Measurements from ENCODE around the gene NUP62. TPM values are rescaled to one million over a fixed set of nuclear protein-coding genes. Genes with fewer than 3 reads are reported as not detected.
"Not testable (repeated sequence)": the region's sequence is repeated elsewhere in the genome, so short reads cannot be mapped to it uniquely, and the experiment has no call there.

The NUP62 gene, protein sequence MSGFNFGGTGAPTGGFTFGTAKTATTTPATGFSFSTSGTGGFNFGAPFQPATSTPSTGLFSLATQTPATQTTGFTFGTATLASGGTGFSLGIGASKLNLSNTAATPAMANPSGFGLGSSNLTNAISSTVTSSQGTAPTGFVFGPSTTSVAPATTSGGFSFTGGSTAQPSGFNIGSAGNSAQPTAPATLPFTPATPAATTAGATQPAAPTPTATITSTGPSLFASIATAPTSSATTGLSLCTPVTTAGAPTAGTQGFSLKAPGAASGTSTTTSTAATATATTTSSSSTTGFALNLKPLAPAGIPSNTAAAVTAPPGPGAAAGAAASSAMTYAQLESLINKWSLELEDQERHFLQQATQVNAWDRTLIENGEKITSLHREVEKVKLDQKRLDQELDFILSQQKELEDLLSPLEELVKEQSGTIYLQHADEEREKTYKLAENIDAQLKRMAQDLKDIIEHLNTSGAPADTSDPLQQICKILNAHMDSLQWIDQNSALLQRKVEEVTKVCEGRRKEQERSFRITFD
- 10 to 100 TPM; 31.5 to 37.1 TPM for total RNA-seq
- long read RNA-seq, transcript NUP62-201 (3 exons, 2,870 nt) = major isoform, 9 of 45 reads
- long read RNA-seq, transcript NUP62-202 (2 exons, 3,479 nt) = minor isoform, 7 of 45 reads
- long read RNA-seq, partial matches to known transcripts = 0 of 45 reads
- long read RNA-seq, other reads (novel, unspliced or antisense) = 23 of 45 reads

DNA sequence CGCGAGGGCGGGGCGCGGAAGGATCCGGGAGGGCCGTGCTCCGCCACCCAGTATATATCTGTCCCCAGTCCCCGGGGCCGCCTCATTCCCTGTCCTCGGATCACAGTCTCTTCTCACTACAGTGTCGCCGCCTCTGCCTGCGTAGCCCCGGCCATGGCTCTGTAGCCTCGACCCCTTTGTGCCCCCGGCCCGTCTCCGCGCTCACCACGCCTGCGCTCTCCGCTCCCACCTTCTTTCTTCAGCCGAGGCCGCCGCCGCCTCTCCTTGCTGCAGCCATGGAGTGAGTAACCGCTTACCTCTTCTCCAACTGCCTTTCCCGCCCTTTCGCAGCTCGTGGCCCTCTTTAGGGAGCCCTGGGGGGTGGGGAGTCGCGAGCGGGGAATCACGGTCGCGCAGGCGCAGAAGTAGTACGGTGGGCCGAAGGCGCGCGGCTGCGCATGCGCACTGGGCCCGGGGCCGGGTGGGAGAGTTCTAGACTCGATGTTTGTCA lies at the start of gene NUP62, which contains the start of gene ATF5:
Gene NUP62 (minus strand): TSS at position 384 of the 490 bp plus-strand sequence. CDS start 19,697 bp downstream, outside the sequence.
Gene ATF5 (plus strand): TSS at position 85 of the 490 bp plus-strand sequence. CDS start 1,646 bp downstream, outside the sequence.
- DNase-seq (peak; percentile 84 to 93), ATAC-seq (peak; percentile 71)
- intact Hi-C loops (cut with DNase I, micrococcal nuclease) = no loop called here

GRCh38 chr19:49978324-49978723 lies 49.0 kb upstream of the NUP62 start:
- intact Hi-C loops (cut with DNase I, micrococcal nuclease) = no loop called here
- DNase-seq (no peak), ATAC-seq (no peak)

DNA sequence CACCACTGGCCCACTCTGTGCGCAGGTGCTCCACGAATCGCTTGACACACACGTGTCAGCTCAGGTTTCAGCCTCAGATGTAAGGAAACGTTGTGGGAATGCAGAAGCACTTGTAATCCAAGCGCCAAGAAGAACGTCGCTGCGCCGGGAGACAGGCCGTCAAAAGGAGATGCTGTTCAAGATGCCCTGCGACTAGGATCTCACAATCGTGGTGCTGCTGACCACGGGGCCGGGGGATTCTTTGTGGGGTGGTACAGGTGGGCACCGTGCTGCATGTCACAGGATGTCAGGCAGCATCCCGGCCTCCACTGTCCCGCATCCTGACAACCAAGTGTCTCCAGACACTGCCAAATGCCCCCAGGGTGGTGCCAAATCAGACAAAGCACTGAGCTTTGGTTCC lies 48.6 kb upstream of the NUP62 start:
- intact Hi-C loops (cut with DNase I, micrococcal nuclease) = no loop called here
- DNase-seq = no peak
- no peak for ATAC-seq

- ATAC-seq (no peak), DNase-seq (no peak)
- intact Hi-C loops (cut with DNase I, micrococcal nuclease) = no loop called here
Observed at GRCh38 chr19:49977076-49977475, 47.8 kb upstream of the NUP62 start.

DNA sequence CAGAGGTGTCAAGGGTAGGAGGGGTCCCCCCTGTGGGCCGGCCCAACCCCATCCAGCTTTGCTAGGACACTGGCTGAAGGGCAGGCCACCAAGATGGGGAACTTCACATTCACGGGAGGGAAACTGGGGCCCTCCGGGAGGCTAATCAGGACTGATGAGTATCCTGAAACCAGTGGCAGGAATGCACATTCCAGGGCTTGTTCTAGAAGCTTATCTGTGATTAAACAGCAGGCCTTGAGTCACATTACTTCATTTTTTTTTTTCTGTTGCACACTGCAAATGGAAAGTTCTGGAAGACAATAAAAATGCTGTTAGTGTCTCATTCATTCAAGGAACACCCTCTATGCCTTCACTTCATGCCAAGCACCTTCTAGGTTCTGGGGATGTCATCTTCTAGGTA lies 47.2 kb upstream of the NUP62 start:
- DNase-seq (no peak), ATAC-seq (no peak)
- intact Hi-C loops (cut with DNase I, micrococcal nuclease) = no loop called here

- intact Hi-C loops (cut with DNase I, micrococcal nuclease) = no loop called here
- DNase-seq (no peak), ATAC-seq (peak; percentile 15)
Observed at GRCh38 chr19:49975051-49975450, 45.7 kb upstream of the NUP62 start.

- no peak for ATAC-seq
- peak; percentile 29 to 38 for DNase-seq
- intact Hi-C loops (cut with DNase I, micrococcal nuclease) = no loop called here
Observed at GRCh38 chr19:49973987-49974386, 44.7 kb upstream of the NUP62 start.

DNA sequence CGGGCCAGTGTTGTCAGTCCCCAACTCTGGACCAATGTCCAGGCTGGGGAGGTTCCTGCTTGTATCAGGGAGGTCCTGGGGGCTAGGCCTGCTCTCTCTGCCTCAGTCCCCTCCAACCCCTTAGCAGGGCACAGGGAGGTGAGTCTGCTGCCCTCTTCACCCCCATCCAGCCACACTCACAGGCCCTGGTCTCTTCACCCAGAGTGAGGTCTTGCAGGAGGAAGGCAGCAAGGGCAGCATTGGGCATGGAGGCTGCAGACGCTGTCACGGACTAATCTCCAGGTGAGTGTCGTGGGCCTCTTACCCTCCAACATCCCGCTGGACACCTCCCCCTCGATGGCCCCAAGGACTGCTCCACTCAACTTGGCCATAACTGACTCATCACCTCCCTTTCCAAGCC lies 43.5 kb upstream of the NUP62 start:
- ATAC-seq = no peak
- DNase-seq = no peak
- intact Hi-C loops (cut with DNase I, micrococcal nuclease) = no loop called here

GRCh38 chr19:49971991-49972411 lies 42.7 kb upstream of the NUP62 start:
- DNase-seq = no peak

DNA sequence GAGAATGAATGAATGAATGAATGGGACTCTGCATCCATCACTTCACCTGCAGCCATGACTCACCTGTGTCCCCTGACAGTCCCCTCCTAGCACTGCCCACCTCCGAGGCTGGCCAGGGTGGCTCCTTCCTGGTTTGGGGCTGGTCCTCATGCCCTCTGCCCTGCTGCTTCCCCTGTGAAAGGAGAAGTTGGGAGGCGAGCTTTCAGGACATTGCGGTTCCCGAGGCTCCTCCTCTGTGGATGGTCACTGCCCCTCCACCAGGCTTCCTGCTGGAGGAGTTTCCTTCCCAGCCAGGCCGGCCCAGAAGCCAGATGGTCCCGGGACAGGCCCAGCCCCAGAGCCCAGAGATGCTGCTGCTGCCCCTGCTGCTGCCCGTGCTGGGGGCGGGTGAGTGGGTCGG lies 40.1 kb upstream of the NUP62 start:
- ATAC-seq = peak; percentile 36
- DNase-seq; intact Hi-C loops (cut with DNase I, micrococcal nuclease): not testable (repeated sequence)

More at GRCh38 chr19:49971991-49972411, 42.7 kb upstream of the NUP62 start:
- no peak for ATAC-seq
- intact Hi-C loops (cut with DNase I, micrococcal nuclease) = no loop called here

DNA sequence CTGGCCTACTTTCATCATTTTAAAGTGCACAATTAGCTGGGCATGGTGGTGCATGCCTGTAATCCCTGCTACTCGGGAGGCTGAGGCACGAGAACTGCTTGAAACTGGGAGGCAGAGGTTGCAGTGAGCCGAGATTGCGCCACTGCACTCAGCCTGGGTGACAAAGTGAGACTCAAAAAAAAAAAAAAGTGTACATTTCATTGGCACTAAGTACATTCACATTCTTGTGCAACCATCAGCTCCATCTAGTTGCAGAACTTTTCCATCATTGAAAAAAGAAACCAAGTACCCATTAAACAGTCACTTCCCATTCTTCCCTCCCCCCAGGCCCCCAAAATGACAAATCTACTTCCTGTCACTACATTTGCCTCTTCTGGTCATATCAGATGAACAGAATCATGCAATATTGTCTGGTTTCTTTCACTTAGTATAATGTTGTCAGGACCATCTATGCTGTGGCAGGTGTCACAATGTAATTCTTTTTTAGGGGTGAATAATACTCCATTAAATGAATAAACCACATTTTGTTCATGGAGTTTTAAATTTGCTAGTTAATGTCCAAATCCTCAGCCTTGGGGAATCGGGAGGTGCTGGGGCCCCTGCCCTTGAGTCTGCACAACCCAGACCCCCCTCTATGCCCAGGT lies 39.1 kb upstream of the NUP62 start:
- intact Hi-C loops (cut with DNase I, micrococcal nuclease) = no loop called here
- ATAC-seq (no peak), DNase-seq (no peak)

DNA sequence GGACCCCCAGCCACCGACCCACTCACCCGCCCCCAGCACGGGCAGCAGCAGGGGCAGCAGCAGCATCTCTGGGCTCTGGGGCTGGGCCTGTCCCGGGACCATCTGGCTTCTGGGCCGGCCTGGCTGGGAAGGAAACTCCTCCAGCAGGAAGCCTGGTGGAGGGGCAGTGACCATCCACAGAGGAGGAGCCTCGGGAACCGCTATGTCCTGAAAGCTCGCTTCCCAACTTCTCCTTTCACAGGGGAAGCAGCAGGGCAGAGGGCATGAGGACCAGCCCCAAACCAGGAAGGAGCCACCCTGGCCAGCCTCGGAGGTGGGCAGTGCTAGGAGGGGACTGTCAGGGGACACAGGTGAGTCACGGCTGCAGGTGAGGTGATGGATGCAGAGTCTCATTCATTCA lies 31.7 kb upstream of the NUP62 start, which contains the start of gene SIGLEC11:
Gene SIGLEC11 (minus strand): TSS at position 193 of the 400 bp plus-strand sequence. CDS start 91 bp downstream, at position 102.
- ATAC-seq; intact Hi-C loops (cut with DNase I, micrococcal nuclease); DNase-seq: not testable (repeated sequence)

GRCh38 chr19:49959892-49960291 lies 30.6 kb upstream of the NUP62 start:
- intact Hi-C loops (cut with DNase I, micrococcal nuclease); DNase-seq; ATAC-seq: not testable (repeated sequence)

DNA sequence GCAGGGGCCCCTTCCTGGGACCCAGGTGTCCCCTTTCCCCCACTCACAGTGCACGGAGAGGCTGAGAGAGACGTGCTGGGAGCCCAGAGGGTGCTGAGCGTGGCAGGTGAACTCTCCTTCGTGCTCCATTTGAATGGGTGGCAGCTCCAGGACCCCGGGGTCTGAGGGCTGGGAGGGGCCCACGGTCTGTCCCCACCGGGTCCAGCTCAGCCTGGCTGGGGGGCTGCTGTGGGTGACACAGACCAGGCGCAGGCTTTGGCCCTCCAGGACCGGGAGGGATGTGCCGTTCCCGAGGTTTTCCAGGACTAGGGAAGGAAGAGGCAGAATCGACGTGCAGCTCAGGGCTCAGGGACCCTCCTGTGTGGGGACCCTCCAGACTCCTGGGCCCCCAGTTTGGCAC lies 29.3 kb upstream of the NUP62 start:
- intact Hi-C loops (cut with DNase I, micrococcal nuclease); ATAC-seq; DNase-seq: not testable (repeated sequence)

DNA sequence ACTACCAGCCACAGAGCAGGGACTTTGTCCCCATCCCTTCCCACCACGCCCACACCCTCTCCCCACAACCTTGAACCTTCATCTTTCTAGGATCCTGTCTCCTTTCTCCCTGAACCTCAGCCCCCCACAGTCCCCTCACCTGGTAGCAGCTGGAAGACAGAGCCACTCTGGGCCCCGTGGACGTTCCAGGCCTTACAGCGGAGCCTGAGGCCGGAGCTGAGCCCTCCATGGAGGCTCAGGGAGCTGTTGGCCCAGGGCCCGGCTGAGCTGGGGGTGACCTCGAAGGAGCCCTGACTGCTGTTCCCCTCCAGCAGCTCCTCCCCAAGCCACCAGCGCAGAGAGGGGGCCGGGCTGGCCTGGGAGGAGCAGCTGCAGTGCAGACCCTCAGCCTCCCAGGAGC lies 28.8 kb upstream of the NUP62 start:
- ATAC-seq; DNase-seq; intact Hi-C loops (cut with DNase I, micrococcal nuclease): not testable (repeated sequence)

GRCh38 chr19:49957262-49957915 lies 28.1 kb upstream of the NUP62 start:
- no peak for ATAC-seq
- intact Hi-C loops (cut with DNase I, micrococcal nuclease) = no loop called here
- no peak for DNase-seq

DNA sequence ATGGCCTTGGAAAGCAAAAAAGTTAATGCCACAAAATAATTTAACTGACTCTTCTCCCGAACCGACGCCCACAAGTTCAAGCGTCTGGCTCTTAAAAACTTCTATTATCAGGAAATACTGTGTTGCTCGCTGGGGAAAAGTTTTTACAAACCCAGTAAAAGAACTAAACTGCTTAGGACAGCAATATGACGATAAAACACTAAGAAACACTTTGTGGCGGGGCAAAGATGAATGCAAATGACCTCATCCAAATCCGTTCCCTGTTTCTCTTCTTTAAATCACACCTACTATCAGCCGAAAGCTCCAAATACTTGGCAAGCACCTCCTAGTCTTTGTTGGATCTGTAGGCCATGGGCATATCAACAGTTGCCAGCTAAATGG lies 26.8 kb upstream of the NUP62 start:
- intact Hi-C loops (cut with DNase I, micrococcal nuclease) = no loop called here
- DNase-seq = no peak
- ATAC-seq = peak; percentile 15

- DNase-seq (peak in 1 of 2 donors; percentile 58), ATAC-seq (peak; percentile 56)
- intact Hi-C loops (cut with DNase I, micrococcal nuclease) = no loop called here
Observed at GRCh38 chr19:49954933-49955332, 25.6 kb upstream of the NUP62 start.
